ENCODE measurements around the gene ERFL.
A peak's percentile ranks its signal among the peaks of the same experiment; 100 is the strongest.

The ERFL gene

GRCh38 chr19:41863209-41863931 lies 64.9 kb downstream of the ERFL start:
- no peak for DNase-seq (ENCODE audit: low read depth)
- no peak overlapping the region for H3K4me3 ChIP-seq (ENCODE audit: low read depth, low read length)
- no peak for TF ChIP-seq CTCF (conservative IDR thresholded peaks at IDR 0.05; ENCODE audit: low read depth, low read length)

- DNase-seq (ENCODE audit: low read depth), result no peak
- TF ChIP-seq CTCF (conservative IDR thresholded peaks at IDR 0.05; ENCODE audit: low read depth, low read length), result no peak
- H3K4me3 ChIP-seq (ENCODE audit: low read depth, low read length), result peak overlapping the region; percentile 6
These were observed 65.7 kb downstream of the ERFL start for GRCh38 chr19:41862445-41862986.

- TF ChIP-seq CTCF (conservative IDR thresholded peaks at IDR 0.05; ENCODE audit: low read depth, low read length), result no peak
- no peak for DNase-seq (ENCODE audit: low read depth)
- H3K4me3 ChIP-seq (ENCODE audit: low read depth, low read length), result no peak overlapping the region
These were observed 66.4 kb downstream of the ERFL start for GRCh38 chr19:41861846-41862245.

- DNase-seq (ENCODE audit: low read depth), result no peak
- H3K4me3 ChIP-seq (ENCODE audit: low read depth, low read length), result peak overlapping the region; percentile 76
- TF ChIP-seq CTCF (conservative IDR thresholded peaks at IDR 0.05; ENCODE audit: low read depth, low read length), result no peak
These were observed 67.0 kb downstream of the ERFL start for GRCh38 chr19:41861116-41861768.

- H3K4me3 ChIP-seq (ENCODE audit: low read depth, low read length), result peak overlapping the region; percentile 76
- TF ChIP-seq CTCF (conservative IDR thresholded peaks at IDR 0.05; ENCODE audit: low read depth, low read length), result no peak
- DNase-seq (ENCODE audit: low read depth), result peak; percentile 45
These were observed 67.7 kb downstream of the ERFL start for GRCh38 chr19:41860419-41861115.

- DNase-seq (ENCODE audit: low read depth), result peak; percentile 99
- TF ChIP-seq CTCF (conservative IDR thresholded peaks at IDR 0.05; ENCODE audit: low read depth, low read length), result peak; percentile 62
- H3K4me3 ChIP-seq (ENCODE audit: low read depth, low read length), result peak within 1 kb of the TSS; percentile 76
These were observed 68.4 kb downstream of the ERFL start, which contains the start of gene RPS19 for GRCh38 chr19:41859618-41860418. TSS of gene RPS19 (plus strand) at chr19:41860255. CDS start at chr19:41860775, 520 bp downstream.

Measured in choroid plexus epithelial cell (primary cell).